HepG2 (cell line): ENCODE data around the gene PTPRQ. TPM values are rescaled to one million over a fixed set of nuclear protein-coding genes. Genes with fewer than 3 reads are reported as not detected.

Experiments
- ATAC-seq: fragments of 200-7000 bp; cut with Tn5 transposase; 3 replicates; pipeline ENCODE4 v1.9.1; 2020; ENCODE audit warnings: mild to moderate bottlenecking, moderate library complexity
- BruUV-seq: library from RNA; stranded (reverse); fragments of 400-500 nt; replicated peaks from 2 replicates; lab custom pipeline; 2021; lab: Mats Ljungman, UMichigan
- CTCF ChIA-PET: fragments of 300-600 bp; formaldehyde crosslinking; extraction: SDS; loops from one replicate; lab custom pipeline; 2021; ENCODE audit warnings: low total read pairs, inconsistent platforms, low intra/inter-chr PET ratio; lab: Yijun Ruan, JAX
- POLR2A ChIA-PET: fragments of 350-600 bp; sonication (Branson Sonifier 250); formaldehyde crosslinking; loops from one replicate; lab custom pipeline; 2020; ENCODE audit warnings: antibody characterized with exemption, inconsistent platforms; lab: Yijun Ruan, JAX
- DNase-seq: peaks from one replicate; pipeline ENCODE4 v3.0.0-alpha.2; 2015; ENCODE audit warnings: low spot score
- FAIRE-seq: peaks from 3 replicates; lab custom pipeline; 2011; peaks lifted over from hg19 to GRCh38; lab: Jason Lieb, UNC
- H2AFZ ChIP-seq: one replicate; pipeline ENCODE4 v1.6.1; 2011; ENCODE audit warnings: low read length, inconsistent platforms
- H3K27ac ChIP-seq: fragments of 300-600 bp; 3 replicates; pipeline ENCODE4 v1.8.0; 2011; ENCODE audit warnings: mixed run types, mild to moderate bottlenecking, mixed read lengths, low read length, inconsistent platforms; ENCODE audit not compliant: insufficient read depth; ENCODE audit errors: extremely low read length
- H3K27me3 ChIP-seq, 2 experiments: fragments of 200-600 bp in 1 of 2; 2 replicates in 1 of 2; 3 replicates in 1 of 2; pipeline versions ENCODE4 v1.6.0 to v1.8.0; 2011; ENCODE audit warnings: low read length in 2 of 2, mild to moderate bottlenecking in 2 of 2, moderate library complexity in 2 of 2, inconsistent platforms in 1 of 2; ENCODE audit not compliant: insufficient read depth in 2 of 2, control insufficient read depth in 1 of 2
- H3K36me3 ChIP-seq, 2 experiments: fragments of 200-600 bp in 1 of 2; replicated peaks in 1 of 2; 2 replicates in 1 of 2; 3 replicates in 1 of 2; pipeline versions ENCODE4 v1.5.1 to v1.8.0; 2011; ENCODE audit warnings: low read length in 2 of 2, inconsistent platforms in 1 of 2; ENCODE audit not compliant: insufficient read depth in 2 of 2, control insufficient read depth in 1 of 2
- H3K4me1 ChIP-seq: 2 replicates; pipeline ENCODE4 v1.5.1; 2012; ENCODE audit warnings: low read length, inconsistent platforms; ENCODE audit not compliant: insufficient read depth
- H3K4me2 ChIP-seq: 2 replicates; pipeline ENCODE4 v1.6.0; 2011; ENCODE audit warnings: low read depth, low read length, inconsistent platforms
- H3K4me3 ChIP-seq, 3 experiments: fragments of 200-600 bp in 1 of 3; sonication (generic), shearing (Covaris generic) in 1 of 3; replicated peaks in 1 of 3; 2 replicates each; pipeline ENCODE4 v1.5.1; 2011 to 2016; ENCODE audit warnings: low read length in 3 of 3, inconsistent platforms in 2 of 3, low read depth in 2 of 3, mild to moderate bottlenecking in 2 of 3, control low read depth in 1 of 3, mixed read lengths in 1 of 3; ENCODE audit not compliant: insufficient read depth in 1 of 3
- H3K79me2 ChIP-seq: one replicate; pipeline ENCODE4 v1.6.1; 2011; ENCODE audit warnings: low read length, inconsistent platforms; ENCODE audit not compliant: insufficient read depth
- H3K9ac ChIP-seq: 2 replicates; pipeline ENCODE4 v1.6.0; 2011; ENCODE audit warnings: mild to moderate bottlenecking, low read depth, low read length, inconsistent platforms; ENCODE audit not compliant: insufficient read depth
- H3K9me3 ChIP-seq: 2 replicates; pipeline ENCODE4 v1.5.1; 2012; ENCODE audit warnings: mild to moderate bottlenecking, low read length
- H4K20me1 ChIP-seq: 2 replicates; pipeline ENCODE4 v1.6.0; 2011; ENCODE audit warnings: inconsistent platforms, mild to moderate bottlenecking, low read length, moderate library complexity; ENCODE audit not compliant: insufficient read depth
- ADNP ChIP-seq: sonication (generic); formaldehyde crosslinking; IDR thresholded peaks from 2 replicates; pipeline ENCODE4 v1.4.0; 2020; ENCODE audit warnings: missing genetic modification reagents
- EZH2 ChIP-seq: conservative IDR thresholded peaks from 2 replicates; pipeline ENCODE4 v1.6.1; 2012; ENCODE audit warnings: mild to moderate bottlenecking, low read depth, low read length, moderate library complexity
- KLF6 ChIP-seq: IDR thresholded peaks from 2 replicates; pipeline ENCODE4 v1.8.0; 2016; ENCODE audit warnings: missing biosample characterization, missing genetic modification reagents
- NFATC3 ChIP-seq: sonication (generic); formaldehyde crosslinking; IDR thresholded peaks from 2 replicates; pipeline ENCODE4 v1.5.1; 2020; ENCODE audit warnings: mild to moderate bottlenecking, missing genetic modification reagents
- NFE2L1 ChIP-seq: sonication (generic); formaldehyde crosslinking; IDR thresholded peaks from 2 replicates; pipeline ENCODE4 v1.4.0; 2020; ENCODE audit warnings: missing genetic modification reagents, mild to moderate bottlenecking, borderline replicate concordance
- PHF5A ChIP-seq: IDR thresholded peaks from one replicate; pipeline ENCODE4 v1.6.1; 2018; ENCODE audit warnings: low read depth, missing genetic modification reagents; ENCODE audit not compliant: unreplicated experiment
- XRCC5 ChIP-seq: fragments of 200-400 bp; formaldehyde crosslinking; optimal IDR thresholded peaks from 2 replicates; pipeline ENCODE3; 2017; ENCODE audit warnings: mild to moderate bottlenecking, low read length
- ZNF460 ChIP-seq: sonication (generic); formaldehyde crosslinking; IDR thresholded peaks from 2 replicates; pipeline ENCODE4 v1.5.1; 2020; ENCODE audit warnings: missing genetic modification reagents, mild to moderate bottlenecking, borderline replicate concordance
- ZNF547 ChIP-seq: sonication (generic); formaldehyde crosslinking; IDR thresholded peaks from 2 replicates; pipeline ENCODE4 v1.5.1; 2020; ENCODE audit warnings: mild to moderate bottlenecking, missing genetic modification reagents
- ZNF614 ChIP-seq: IDR thresholded peaks from 2 replicates; pipeline ENCODE4 v1.6.1; 2018; ENCODE audit warnings: missing biosample characterization, missing genetic modification reagents, inconsistent platforms, borderline replicate concordance
- in situ Hi-C: cut with HindIII; loops from 2 replicates; pipeline ENCODE4 v1.10.0; 2017; ENCODE audit warnings: low pct_unique_long_range_greater_than_20kb; ENCODE audit not compliant: extremely low pct_ligation_motif_present
- intact Hi-C: fragments of 100-400 bp; cut with micrococcal nuclease; formaldehyde crosslinking; loops from one replicate; pipeline ENCODE4 v1.10.0; 2022; ENCODE audit not compliant: unreplicated experiment
- polyA plus RNA-seq, 8 experiments: library from polyadenylated mRNA; depleted of rRNA in 3 of 8; stranded (reverse) in 7 of 8; unstranded in 1 of 8; fragments of >200 nt; fragmentation: Illumina TruSeq in 4 of 8; extraction: Trizol in 4 of 8; gene quantifications; 2 replicates each; pipeline versions ENCODE4 v1.2.1 to v1.2.3, GENCODE V29; 2011 to 2016; ENCODE audit warnings: low read depth in 4 of 8, missing spikeins in 1 of 8, mixed read lengths in 1 of 8; ENCODE audit not compliant: insufficient read depth in 1 of 8
- total RNA-seq, 5 experiments: library from RNA; depleted of rRNA; stranded (reverse); fragments of >200 nt; fragmentation: Illumina TruSeq; extraction: Trizol; gene quantifications; 2 replicates each; pipeline ENCODE4 v1.2.3, GENCODE V29; 2016; ENCODE audit warnings: low read depth in 1 of 5

The PTPRQ gene
- total and polyA plus RNA-seq, 2 of the 13 experiments (the other 11 are each of a cell fraction or from before 2014, with no cell fraction given) = not detected

- TF ChIP-seq PHF5A (CRISPR knock-in tag) (no peak), NFE2L1 (CRISPR knock-in tag) (no peak), ZNF460 (CRISPR knock-in tag) (no peak), EZH2 (no peak), ZNF547 (CRISPR knock-in tag) (no peak), ZNF614 (CRISPR knock-in tag) (no peak), KLF6 (CRISPR knock-in tag) (no peak), ADNP (CRISPR knock-in tag) (no peak)
- TF ChIP-seq, all 625 proteins: peak for 0
Observed at GRCh38 chr12:80415466-80415865, 28.6 kb upstream of the PTPRQ start (continued).

DNA sequence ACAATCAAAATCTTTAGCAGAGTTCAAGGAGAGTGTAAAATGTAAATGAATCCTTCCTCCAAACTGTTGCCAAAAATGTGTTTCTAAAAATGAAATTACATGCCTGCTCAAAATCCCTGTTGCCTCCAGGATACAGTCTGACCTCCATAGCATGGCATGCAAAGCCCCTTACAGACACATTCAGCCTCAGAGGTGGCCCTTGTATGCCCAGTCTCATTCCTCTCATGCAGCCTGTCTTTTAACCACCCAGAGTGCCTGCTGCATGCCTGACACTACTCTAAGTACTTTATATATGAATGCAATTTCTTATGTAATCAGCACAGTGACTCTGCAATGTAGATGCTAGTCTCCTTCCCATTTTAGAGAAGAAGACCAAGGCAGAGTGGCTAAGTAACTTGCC lies 24.4 kb upstream of the PTPRQ start:
- H3K27ac ChIP-seq = no peak overlapping the region
- ChIA-PET CTCF (no interaction called here), POLR2A (no interaction called here)
- no peak overlapping the region for H2AFZ ChIP-seq
- BruUV-seq = no TSS peak
- intact Hi-C loops (no loop called here), in situ Hi-C loops (no loop called here)
- H3K4me3 ChIP-seq = no peak overlapping the region
- no peaks in the 10 kb centered on the region for H3K36me3 ChIP-seq
- no peak overlapping the region for H3K9ac ChIP-seq
- ATAC-seq (no peak), DNase-seq (no peak), FAIRE-seq (no peak)
- TF ChIP-seq XRCC5 = no peak
- TF ChIP-seq NFATC3 (CRISPR knock-in tag) = no peak
- H3K27me3 ChIP-seq = no peaks in the 10 kb centered on the region
- H3K79me2 ChIP-seq = no peaks in the 10 kb centered on the region
- no peaks in the 10 kb centered on the region for H4K20me1 ChIP-seq
- H3K4me1 ChIP-seq = no peaks in the 10 kb centered on the region
- no peaks in the 10 kb centered on the region for H3K9me3 ChIP-seq
- H3K4me2 ChIP-seq = no peak overlapping the region
